Occipital lobe (tissue), 2 donors: ENCODE data around the gene SRSF10. TPM values are rescaled to one million over a fixed set of nuclear protein-coding genes. Genes with fewer than 3 reads are reported as not detected.
A peak's percentile ranks its signal among the peaks of the same experiment; 100 is the strongest.
"Not testable (repeated sequence)": the region's sequence is repeated elsewhere in the genome, so short reads cannot be mapped to it uniquely, and the experiment has no call there.

ENCODE experiments used
- DNase-seq: peaks from one replicate; lab custom pipeline; 2025; lab: John Stamatoyannopoulos, UW
- total RNA-seq: library from RNA; depleted of rRNA; stranded (reverse); fragments of >200 nt; gene quantifications from one replicate; pipeline ENCODE4 v1.2.3, GENCODE V29; 2014

SRSF10 gene
- 135 TPM for total RNA-seq

- DNase-seq: peak; percentile 96
These were observed at the start of gene SRSF10 for GRCh38 chr1:23979881-23980727. Gene SRSF10, minus strand, starts transcription at chr1:23980327. Its CDS starts 72 bp downstream, at chr1:23980255.

DNA sequence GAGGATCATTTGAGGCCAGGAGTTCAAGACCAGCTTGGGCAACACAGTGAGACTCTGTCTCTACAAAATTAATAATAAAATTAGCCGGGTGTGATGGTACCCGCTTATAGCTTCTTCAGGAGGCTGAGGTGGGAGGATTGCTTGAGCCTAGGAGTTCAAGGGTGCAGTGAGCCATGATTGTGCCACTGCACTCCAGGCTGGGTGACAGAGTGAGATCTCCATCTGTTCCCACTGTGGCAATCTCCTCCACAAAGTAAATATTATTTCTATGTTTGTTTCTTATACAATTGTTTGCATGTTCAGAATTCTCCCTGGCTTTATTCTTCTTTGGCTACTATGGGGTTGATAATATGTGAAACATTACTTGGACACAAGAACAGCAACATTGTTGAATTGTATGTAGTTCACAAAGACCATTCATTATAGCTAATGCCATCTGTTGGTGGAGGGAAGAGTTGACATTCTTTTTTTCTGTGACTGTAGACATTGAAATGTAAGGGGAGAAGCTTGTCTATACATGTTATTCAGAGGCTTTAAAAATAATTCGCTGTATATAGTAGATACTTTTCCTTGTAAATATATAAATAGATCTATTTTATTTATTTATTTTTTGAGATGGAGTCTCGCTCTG, 47.8 kb upstream of the SRSF10 start:
- no peak for DNase-seq

DNA sequence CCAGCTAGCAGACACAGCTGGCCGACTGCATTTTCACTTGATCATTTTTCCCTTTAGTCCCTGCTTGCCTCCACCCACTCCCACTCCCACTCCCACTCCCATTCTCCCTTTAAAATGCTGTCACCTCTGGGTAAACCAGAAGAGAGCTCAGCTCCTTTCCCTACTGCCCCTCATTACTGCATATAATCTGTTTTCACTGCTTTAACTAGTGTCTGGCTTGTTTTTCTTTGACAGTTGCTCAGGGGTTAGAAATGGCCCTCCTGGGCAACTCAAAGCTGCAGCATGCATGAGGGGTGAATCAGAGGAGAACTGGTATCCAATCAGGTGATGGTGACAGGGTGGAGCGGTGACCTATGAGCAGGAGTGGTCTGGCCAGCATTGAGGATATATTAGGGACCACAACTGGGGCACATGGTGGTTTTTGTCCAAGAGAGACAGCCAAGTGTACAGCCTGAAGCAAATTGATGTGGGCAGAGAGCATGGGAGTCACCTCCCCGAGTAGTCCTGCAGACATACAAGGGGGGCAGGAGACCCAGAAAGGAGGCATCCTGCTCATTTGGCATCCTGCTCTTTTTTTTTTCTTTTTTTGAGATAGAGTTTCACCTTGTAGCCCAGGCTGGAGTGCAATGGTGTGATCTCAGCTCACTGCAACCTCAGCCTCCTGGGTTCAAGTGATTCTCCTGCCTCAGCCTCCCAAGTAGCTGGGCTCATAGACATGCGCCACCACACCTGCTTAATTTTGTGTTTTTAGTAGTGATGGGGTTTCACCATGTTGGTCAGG, 42.6 kb upstream of the SRSF10 start:
- DNase-seq: no peak

GRCh38 chr1:24021403-24022266, 41.5 kb upstream of the SRSF10 start:
- no peak for DNase-seq

DNA sequence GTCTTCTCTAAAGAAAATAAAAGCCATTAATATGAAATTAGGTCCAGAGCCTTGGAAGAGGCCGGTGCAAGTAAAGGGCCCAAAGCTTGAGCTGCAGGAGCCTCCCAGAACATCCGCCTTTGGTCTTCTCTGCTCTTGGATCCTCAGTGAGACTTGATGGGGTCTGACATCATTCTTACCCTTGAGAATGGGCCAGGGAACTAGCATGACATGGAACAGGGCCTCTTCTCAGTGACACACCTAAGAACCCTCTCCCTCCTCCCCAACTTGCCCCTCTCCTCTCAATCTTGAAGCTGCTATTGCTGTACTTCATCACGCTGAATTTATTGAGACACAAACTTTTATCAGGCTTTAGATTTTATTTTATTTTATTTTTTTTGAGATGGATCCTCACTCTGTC, 40.3 kb upstream of the SRSF10 start:
- no peak for DNase-seq

GRCh38 chr1:24020025-24020424, 39.9 kb upstream of the SRSF10 start:
- DNase-seq: no peak

DNA sequence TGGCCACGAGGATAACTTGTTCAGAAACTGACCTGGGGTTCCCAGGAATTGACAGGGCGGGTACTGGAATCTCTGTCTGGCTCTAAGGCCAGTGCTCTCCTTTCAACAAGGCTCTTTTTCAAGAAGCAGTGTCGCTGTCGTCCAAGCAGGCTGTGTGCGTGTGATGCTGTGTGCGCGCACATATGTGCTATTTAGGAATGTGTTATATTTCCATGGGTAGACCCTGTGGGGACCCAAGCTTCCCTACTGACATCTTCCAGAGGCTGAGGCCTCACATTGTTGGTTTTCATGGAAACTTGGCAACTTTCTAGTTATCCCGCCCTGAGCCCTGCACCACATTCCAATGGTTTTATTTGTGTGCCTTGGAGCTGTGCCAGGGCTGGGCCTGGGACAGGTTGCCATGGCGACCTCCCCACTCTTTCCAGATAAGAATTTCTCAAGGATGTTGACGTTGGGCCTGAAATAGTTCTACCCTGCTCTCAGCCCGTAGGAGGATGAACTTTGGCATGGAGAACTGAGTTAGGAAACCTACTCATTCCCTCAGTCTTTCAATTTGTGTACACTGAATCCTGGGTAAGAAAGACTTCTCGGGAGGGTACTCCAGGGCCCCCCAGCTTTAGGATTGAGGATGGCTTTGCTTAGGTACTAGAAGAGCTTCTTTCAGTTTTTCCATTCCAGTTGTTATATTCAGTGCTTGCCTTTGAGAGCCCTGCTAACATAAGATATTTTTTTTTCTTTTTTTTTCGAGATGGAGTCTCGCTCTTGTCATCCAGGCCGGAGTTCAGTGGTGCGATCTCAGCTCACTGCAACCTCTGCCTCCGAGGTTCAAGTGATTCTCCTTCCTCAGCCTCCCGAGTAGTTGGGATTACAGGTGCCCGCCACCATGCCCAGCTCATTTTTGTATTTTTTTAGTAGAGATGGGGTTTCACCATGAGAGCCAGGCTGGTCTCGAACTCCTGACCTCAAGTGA, 38.8 kb upstream of the SRSF10 start:
- DNase-seq: peak; percentile 66

DNA sequence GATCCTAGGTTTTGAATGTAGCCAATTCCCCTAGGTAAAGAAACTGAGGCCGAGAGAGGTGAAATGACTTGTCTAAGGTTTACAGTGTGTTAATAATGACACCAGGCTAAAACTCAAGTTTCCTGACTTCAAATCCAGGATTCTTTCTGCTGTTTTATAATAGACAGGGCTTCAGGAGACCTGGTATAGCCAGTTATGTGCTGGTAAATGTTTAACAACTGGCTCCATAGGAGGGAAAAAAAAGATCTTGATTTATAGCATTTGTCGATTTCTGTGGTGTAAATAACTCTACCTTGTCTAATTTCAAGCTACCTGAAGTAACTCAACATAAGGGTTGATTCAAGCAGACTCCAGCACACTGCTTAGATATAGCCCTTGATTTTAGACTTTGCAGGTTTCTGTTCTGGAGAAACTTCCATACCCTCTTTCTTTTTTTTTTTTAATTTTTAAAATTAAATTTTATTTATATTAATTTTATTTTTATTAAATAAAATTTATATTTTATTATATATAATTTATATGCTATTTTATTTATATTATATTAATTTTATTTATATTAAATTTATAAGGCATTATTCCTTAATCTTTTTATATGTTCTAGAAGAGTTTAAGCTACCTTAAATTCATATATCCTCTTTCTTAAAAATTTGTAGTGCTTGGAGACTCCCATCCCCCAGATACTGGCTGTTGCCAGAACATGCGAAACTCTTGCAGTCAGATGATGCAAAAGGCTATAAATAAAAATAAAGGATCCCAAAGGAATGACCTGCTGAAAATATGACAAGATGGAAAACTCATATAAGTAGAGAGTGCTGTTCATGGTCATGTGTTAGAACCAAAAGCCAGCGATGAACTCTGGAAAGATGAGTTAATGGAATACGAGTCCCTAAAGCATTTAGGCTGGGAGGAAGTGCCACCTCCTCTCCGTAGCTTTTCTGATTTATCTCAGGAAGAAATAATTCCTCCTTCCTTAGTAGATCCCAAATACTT, 35.4 kb upstream of the SRSF10 start:
- no peak for DNase-seq

- DNase-seq: not testable (repeated sequence)
These were observed 32.8 kb upstream of the SRSF10 start for GRCh38 chr1:24012878-24013277.

DNA sequence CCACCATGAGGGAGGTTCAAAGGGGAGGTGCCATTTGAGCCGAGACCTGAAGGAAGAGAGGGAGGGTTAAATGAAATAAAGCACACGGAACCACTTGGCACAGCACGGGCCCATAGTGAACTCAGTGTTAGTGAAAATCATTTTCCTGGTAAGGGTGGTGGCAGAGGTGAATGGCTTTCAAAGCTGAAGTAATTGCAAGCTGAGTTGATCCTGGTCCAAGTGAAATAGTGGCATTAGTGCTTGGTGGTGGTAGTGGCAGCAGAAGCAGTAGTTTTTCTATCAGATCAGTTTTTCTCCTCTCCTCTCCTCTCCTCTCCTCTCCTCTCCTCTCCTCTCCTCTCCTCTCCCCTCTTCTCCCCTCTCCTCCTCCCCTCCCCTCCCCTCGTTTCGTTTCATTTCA, 30.5 kb upstream of the SRSF10 start:
- DNase-seq: no peak

GRCh38 chr1:24009406-24009805, 29.3 kb upstream of the SRSF10 start:
- no peak for DNase-seq

- DNase-seq: not testable (repeated sequence)
These were observed 28.6 kb upstream of the SRSF10 start for GRCh38 chr1:24008574-24009184.

DNA sequence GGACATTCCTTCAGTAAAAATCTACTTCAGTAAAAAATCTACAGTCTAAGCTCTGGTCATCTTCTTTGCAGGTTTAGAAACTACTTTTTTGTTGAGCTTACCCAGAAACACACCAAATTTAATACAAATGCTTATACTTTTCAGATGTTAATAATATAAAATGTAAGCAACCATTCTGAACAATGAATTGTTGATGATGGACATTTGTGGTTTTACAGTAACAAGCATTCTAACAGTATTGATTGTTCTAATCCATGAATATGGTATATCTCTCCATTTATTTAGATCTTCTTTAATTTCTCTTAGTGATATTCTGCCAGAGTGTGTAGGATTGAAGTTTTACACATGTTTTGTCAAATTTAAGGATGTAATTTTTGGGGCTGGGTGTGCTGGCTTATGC, 27.0 kb upstream of the SRSF10 start:
- no peak for DNase-seq

DNA sequence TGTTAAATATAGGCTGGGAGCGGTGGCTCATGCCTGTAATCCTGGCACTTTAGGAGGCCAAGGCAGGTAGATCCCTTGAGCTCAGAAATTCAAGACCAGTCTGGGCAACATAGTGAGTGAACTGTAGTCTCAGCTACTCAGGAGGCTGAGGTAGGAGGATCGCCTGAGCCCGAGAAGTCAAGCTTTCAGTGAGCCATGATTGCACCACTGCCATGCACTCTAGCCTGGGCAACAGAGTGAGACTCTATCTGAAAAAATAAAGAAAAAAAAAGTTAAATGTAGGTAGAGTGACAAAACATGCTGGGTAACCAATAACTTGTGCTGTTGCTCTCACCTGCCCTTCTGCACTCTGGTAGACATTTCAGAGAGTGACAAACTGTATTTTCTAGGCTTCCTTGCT, 25.0 kb upstream of the SRSF10 start:
- no peak for DNase-seq

GRCh38 chr1:24004132-24004531, 24.0 kb upstream of the SRSF10 start:
- no peak for DNase-seq

- no peak for DNase-seq
These were observed 23.3 kb upstream of the SRSF10 start for GRCh38 chr1:24003331-24003972.

DNA sequence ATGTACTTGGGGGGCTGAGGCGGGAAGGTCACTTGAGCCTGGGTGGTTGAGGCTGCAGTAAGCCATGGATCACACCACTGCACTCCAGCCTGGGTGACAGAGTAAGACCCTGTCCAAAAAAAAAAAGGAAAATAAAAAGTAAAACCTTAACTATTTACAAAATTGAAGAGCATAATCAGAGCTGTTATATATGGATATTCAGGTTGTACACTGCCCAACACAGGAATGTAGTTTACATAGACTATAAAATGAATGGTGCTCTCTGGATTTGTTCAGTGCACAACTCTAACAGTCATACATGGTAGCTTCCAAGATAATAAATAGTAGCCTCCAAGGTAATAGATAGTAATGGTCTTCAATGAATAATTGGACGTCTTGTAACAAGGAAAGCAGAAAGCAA, 22.6 kb upstream of the SRSF10 start:
- no peak for DNase-seq

DNA sequence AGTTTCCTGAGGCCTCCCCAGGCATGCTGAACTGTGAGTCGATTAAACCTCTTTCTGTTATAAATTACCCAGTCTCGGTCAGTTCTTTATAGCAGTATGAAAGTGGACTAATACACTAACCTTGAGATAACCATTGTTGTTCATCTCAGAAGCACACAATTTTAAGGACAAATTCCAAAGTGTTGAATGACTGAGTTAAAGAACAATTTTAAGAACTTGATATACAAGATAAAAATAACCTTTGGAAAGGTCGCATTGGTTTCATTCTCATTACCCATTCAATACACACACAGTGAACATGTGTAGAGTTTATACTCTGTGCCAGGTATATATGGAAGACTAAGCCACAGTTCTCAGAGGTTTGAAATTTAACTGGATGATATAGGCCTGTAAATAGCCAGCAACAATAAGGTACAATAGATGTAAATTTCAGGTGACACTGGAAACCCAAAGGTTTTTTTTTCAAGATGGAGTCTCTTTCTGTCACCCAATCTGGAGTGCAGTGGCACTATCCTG, 19.1 kb upstream of the SRSF10 start:
- no peak for DNase-seq
